Fibroblast of pulmonary artery (primary cell): ENCODE data around the gene ECE1.

ENCODE experiments used
- DNase-seq: peaks from one replicate; pipeline ENCODE4 v3.0.0-alpha.2; 2010; ENCODE audit warnings: low read depth
- H3K4me3 ChIP-seq: replicated peaks from 2 replicates; pipeline ENCODE4 v1.5.1; 2011; ENCODE audit warnings: low read depth, mild to moderate bottlenecking, control low read depth, low read length, moderate library complexity
- TF ChIP-seq, protein P1 (sequence below): IDR thresholded peaks from 2 replicates; pipeline ENCODE4 v1.5.1; 2011; ENCODE audit warnings: mild to moderate bottlenecking, control low read depth, low read length, inconsistent platforms; ENCODE audit errors: missing control alignments

Gene ECE1

DNA sequence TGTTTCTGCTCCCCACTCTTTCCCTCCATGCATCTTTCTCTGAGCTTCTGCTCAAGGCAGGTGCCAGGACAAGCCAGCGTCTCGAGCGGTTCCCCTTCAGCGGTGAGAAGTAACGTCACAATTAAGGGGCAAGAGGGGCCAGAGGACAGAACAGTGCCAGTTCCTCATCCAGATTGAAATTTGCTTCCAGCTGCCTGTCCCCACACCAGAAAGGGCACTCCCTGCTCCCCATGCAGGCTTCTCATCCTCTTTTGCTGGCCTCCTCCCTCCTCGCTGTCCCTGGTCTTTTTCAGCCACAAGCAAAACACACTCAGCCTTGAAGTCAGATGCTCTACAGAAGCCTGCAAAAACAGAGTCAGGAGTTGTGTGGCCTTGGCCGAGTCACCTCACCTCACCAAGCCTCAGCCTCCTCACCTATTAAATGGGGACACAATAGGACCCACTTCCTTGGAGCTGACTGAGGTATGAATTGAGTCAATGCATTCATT lies 35.0 kb upstream of the ECE1 start:
- no peak for DNase-seq
- H3K4me3 ChIP-seq = peak overlapping the region; percentile 3
- TF ChIP-seq, protein P1, sequence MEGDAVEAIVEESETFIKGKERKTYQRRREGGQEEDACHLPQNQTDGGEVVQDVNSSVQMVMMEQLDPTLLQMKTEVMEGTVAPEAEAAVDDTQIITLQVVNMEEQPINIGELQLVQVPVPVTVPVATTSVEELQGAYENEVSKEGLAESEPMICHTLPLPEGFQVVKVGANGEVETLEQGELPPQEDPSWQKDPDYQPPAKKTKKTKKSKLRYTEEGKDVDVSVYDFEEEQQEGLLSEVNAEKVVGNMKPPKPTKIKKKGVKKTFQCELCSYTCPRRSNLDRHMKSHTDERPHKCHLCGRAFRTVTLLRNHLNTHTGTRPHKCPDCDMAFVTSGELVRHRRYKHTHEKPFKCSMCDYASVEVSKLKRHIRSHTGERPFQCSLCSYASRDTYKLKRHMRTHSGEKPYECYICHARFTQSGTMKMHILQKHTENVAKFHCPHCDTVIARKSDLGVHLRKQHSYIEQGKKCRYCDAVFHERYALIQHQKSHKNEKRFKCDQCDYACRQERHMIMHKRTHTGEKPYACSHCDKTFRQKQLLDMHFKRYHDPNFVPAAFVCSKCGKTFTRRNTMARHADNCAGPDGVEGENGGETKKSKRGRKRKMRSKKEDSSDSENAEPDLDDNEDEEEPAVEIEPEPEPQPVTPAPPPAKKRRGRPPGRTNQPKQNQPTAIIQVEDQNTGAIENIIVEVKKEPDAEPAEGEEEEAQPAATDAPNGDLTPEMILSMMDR = no peak

GRCh38 chr1:21324368-21325141 lies 34.3 kb upstream of the ECE1 start:
- TF ChIP-seq, protein P1 = no peak

DNA sequence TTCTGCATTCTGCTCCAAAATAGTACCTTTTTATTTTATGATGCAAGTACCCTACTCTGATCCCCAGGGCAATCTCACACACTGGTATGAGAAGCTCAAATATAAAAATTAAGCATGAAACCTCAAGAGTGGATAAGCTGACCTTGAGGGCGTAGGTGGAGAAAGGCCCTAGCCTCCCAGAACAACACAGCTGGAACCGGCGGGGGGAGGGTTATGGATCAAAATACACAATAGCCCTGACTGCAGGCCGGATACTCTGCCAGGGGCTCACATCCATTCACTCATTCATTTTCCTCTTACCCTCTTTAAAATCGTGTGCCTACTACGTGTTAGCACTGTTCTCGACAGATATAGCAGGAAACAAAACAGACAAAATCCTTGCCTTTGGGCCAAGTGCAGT lies 32.8 kb upstream of the ECE1 start:
- no peak overlapping the region for H3K4me3 ChIP-seq
- TF ChIP-seq, protein P1 = no peak
- peak; percentile 53 for DNase-seq

More at GRCh38 chr1:21324368-21325141, 34.3 kb upstream of the ECE1 start:
- no peak overlapping the region for H3K4me3 ChIP-seq
- peak; percentile 90 for DNase-seq

DNA sequence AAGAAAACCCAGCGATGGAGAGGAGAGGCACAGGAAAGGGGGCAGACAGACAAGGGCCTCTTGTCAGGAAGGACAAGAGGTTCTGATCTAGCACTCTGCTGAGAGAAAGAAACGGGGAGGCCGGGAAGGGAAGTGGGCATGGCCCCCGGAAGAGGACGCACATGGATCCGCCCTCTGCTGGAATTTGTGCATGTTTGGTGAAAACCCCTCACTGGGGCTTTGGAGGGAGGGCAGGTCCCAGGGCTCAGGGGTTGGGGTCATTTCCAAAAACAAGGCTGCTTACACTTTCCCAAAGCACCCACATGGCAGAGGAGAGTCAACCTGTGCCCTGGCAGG lies 32.4 kb upstream of the ECE1 start:
- TF ChIP-seq, protein P1 = no peak
- DNase-seq = peak; percentile 50
- H3K4me3 ChIP-seq = no peak overlapping the region

GRCh38 chr1:21321963-21322680 lies 31.9 kb upstream of the ECE1 start:
- no peak overlapping the region for H3K4me3 ChIP-seq
- TF ChIP-seq, protein P1 = peak; percentile 42
- DNase-seq = no peak

DNA sequence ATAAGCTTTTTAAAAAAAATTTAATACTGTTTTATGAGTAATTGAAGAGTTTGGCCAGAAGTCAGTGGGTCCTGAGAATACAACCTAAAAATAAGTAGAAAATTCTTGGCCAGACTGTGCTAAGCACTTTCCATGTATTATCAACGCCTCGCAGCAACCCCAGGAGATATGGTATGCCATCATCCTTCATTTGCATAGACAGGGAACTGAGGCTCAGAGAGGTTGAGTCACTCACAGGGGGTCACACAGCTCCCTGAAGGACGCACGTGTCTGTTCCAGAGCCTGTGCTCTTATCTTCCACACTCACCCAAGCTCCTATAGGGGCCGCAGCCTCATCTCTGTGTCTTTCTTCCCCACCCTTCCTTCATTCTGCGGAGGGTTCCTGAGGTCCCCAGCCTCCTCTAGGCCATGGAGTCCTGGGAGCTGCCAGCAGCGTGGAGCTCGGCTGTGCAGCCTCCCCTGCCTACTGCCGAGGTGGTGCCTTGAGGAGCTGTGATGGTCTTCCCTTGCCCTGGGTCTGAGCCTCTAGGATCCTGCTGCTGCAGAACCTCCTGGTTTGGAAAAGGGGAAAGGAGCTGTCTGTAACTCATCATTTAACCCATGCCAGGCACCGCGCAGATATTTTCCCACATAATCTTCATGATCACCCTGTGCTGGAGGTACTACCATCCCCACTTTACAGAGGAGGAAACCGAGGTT lies 30.3 kb upstream of the ECE1 start:
- TF ChIP-seq, protein P1 = no peak
- H3K4me3 ChIP-seq = no peak overlapping the region
- DNase-seq = no peak
